Stimulated activated CD4-positive, alpha-beta T cell treated with anti-CD3 and anti-CD28 coated beads, Interleukin-4, amount 100 ng/mL, for 48 hours (primary cell): Measurements from ENCODE around the gene CDV3.

Experiments used
- DNase-seq, 2 donors: peaks; one replicate each; pipeline ENCODE4 v3.0.0-alpha.2; 2020; ENCODE audit warnings: low read depth in 2 of 2

CDV3 gene

DNA sequence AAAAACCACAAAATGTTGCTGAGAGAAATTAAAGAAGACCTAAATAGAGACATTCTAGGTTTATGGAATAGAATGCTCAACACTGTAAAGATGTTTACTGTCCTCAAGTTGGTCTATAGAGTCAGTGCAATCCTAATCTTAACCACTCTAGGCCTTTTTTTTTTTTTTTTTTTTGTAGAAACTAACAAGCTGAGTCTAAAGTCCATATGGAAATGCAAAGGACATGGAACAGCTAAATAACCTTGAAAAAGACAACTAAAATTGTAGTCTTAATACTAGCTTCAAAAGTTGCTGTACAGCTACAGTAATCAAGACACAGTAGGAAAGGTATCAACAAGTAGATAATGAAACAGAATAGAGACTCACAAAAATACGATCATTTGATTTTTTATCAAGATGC lies 32.9 kb downstream of the CDV3 start:
- no peak for DNase-seq

DNA sequence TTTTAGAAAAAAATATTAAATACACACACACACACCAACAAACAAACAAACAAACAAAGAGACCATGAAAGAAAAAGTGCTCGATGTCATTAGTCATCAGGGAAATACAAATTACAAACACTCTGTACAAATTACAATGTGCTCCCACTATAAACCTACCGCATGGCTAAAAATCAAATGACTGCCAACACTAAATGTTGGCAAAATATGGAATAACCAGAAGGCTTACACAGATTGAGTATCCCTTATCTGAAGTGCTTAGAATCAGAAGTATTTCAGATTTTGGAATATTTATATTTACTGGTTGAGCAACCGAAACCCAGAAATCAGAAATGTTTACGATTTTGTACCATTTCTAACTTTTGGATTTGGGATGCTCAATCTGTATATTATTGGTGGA lies 33.4 kb downstream of the CDV3 start:
- DNase-seq, result no peak

GRCh38 chr3:133607816-133608215 lies 34.3 kb downstream of the CDV3 start:
- DNase-seq, result no peak

GRCh38 chr3:133608388-133608787 lies 34.9 kb downstream of the CDV3 start:
- no peak for DNase-seq

DNA sequence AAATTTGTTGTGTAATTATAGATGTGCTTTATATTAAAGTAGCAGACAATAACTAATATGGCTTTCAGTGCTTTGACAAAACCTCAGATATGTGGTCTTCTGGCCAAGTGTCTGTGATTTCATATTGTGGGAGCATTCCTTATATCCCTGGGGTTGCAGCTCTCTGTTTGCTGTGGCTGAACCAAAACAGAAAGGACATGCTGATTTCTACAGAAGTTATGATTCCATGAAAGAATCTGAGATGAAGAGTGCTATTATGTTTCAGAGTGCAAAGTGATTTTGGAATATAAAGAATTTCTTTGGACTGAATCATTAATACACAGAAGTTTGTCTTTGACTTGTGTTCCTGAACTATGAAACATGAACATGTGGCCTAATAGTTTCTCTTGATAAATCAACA lies 36.5 kb downstream of the CDV3 start:
- DNase-seq, result no peak

DNA sequence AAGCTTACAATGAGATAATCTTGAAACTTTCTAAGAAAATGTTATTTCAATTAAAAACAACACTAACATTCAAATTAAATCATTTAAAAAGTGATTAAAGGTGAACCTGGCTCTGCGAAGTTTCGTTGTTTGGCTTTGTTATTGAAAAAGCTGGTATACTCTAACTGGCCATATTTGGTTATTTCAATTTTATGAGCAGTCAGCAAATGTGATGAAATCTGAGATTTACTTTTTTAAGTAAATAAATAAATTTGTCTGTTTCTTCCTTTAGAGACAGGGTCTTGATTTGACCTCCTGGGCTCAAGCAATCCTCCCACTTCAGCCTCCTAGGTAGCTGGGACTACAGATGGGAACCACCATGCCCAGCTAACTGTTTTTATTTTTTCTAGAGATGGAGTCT lies 38.0 kb downstream of the CDV3 start:
- no peak for DNase-seq

DNA sequence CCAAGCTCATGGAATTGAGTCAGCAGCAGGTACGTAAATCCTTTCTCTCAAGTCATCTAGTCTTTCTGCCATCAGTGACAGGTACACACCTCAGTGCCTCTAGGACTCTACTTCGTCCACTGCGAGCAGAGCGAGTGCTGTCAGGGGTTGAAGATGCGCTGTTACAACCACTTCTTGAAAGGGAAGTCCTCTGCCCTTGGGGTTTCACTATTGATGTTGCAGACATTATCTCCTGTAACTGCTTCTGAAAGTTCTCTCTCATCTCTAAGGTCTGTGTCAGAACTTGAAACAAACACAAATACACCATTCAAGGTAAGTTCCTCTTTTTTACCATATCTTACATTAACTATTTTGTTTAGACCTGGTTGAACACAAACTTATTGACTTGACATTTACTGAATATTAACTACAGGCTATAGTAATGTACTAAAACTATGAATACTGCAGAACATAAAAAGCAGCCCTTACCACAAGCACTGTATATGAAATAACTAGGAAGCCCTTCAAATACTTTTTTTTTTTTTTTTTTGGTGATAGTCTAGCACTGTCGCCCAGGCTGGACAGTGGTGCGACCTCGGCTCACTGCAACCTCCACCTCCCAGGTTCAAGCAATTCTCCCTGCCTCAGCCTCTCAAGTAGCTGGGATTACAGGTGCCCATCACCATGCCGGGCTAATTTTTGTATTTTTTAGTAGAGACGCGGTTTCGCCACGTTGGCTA lies 46.7 kb downstream of the CDV3 start:
- no peak for DNase-seq

- no peak for DNase-seq
These were observed 54.3 kb downstream of the CDV3 start for GRCh38 chr3:133627789-133628188.

DNA sequence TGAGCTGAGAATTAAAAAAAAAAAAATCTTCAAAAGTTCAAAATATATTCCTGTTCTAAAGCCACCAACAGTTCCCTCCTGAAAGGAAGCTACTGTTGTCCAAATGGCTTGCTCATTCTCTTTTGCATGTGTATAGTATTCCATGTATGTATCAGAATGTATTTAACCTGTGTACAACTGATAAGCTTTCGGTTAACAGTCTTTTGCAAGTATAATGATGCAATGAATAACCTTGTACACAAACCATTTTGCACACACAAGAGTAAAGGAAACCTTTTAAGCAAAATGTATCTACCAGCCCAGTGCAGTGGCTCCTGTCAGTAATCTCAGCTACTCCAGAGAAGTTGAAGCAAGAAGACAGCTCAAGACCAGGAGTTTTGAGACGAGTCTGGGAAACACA lies 55.7 kb downstream of the CDV3 start:
- no peak for DNase-seq

GRCh38 chr3:133633439-133633838 lies 60.0 kb downstream of the CDV3 start:
- DNase-seq, result no peak
